ENCODE results near the gene SMARCA4.
"Not testable (repeated sequence)": the region's sequence is repeated elsewhere in the genome, so short reads cannot be mapped to it uniquely, and the experiment has no call there.

The SMARCA4 gene

DNA sequence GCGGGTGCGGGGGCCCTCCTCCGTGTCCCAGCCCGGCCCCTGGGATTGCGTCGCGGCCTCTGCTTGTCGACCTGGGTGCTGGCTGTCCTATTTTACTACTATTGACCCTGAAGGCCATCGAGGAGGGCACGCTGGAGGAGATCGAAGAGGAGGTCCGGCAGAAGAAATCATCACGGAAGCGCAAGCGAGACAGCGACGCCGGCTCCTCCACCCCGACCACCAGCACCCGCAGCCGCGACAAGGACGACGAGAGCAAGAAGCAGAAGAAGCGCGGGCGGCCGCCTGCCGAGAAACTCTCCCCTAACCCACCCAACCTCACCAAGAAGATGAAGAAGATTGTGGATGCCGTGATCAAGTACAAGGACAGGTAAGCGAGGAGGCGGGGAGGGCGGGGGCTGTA, 80.4 kb downstream of the SMARCA4 start:
- no peak for DNase-seq

DNA sequence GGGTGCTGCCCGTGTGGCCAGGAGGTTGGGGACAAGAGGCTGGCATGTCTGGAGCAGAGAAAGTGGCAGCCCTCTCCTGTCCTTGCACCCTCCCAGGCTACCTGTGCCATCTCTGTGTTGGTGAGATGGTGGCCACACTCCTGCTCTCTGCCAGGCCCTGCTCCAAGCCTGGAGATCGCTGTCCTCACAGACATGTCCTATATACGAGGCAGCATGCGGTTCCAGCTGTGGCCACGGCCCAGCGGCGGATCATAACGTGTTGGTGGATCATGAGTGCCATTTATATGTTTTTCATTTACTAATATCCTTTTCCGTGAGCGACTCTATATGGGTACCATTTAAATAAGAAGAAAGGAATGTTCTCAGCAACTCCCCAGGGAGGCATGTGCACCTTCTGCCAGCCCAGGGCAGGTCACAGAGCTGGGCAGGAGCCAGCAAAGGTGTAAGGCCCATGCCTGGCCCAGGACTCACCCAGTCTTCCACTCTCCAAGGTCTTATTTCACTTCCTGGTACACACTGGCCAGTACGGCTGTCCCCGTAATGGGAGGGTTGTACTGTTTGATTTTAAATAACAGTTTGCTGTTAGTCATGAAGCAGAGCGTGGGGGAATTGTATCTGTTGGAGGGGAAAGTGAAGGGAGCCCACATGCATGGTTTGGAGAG, 81.3 kb downstream of the SMARCA4 start:
- DNase-seq, result no peak

DNA sequence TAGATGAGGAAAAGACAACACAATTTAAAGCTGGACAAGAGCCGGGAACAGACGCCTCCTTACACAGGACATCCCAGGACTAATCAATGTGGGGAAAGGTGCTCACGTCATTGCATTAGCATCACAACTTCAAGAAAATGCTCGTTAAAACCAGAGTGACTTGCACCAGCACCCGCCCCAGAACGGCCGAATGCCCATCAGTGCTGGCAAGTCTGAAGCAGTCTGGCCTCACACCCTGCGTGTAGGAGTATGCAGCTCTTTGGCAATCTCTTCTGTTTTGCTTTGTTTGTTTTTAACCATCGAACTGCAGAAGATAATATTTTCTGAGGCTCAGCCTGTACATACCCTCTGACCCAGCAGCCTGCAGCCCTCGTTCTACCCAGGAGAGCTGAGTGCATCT, 83.6 kb downstream of the SMARCA4 start:
- no peak for DNase-seq

DNA sequence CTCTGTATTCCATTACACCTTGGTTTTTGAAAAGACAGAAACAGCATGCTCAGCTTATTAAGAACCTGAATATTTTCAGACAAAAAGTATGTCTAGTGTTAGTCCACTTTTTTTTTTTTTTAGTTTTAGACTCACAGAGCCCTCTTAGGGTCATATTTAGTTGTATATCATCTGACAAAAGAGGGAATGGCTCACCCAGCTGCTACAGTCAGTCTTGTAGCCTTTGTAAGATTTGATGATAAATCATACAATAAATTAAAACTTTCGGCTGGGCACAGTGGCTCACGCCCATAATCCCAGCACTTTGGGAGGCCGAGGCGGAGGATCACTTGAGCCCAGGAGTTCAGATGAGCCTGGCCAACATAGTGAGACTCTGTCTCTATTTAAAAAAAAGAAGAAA, 84.7 kb downstream of the SMARCA4 start:
- no peak for DNase-seq

DNA sequence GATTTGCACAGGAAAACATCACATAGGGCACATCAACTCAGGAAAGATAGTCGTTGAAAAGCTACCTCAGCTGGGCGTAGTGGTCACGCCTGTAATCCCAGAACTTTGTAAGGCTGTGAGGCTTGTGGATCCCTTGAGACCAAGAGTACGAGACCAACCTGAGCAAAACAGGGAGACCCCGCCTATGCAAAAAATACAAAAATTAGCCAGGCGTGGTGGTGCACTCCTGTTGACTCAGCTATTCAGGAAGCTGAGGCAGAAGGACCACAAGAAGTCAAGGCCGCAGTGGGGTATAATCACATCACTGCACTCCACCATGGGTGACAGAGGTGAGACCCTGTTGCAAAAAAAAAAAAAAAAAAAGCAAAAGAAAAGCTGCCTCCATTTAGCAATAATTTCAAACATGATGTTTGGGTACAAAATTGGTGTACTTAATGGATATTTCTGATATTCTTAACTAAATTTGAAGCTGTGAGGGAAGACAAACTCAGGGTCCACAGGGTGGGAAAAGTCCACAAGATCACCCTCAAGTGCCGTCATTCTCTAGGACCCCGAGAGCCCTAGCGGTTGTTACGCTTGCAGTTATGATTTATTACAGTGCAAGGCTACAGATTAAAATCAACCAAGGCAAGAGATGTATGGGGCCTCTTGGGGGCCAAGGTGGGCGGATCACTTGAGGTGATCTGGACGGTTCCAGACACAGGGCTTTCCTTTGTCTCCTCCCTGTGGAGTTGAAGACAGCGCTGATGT, 86.0 kb downstream of the SMARCA4 start:
- DNase-seq, result no peak

DNA sequence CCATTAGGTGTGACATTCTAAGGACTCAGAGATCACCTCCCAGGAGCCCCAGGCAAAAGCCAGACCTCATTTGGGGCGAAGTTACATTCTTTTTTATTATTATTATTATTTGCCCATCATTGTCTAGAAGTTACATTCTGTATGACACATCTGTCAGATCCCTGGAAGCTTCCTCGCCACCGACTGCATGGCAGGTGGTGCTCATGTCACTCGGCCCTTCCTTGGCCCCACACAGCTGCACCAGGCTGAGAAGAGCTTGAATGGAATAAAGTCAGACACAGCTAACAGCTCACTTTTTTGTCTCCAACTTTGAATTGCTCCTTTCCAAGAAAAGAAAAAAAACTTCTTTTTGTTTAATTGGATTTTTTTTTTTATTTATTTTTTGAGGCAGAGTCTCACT, 87.0 kb downstream of the SMARCA4 start:
- DNase-seq, result no peak

DNA sequence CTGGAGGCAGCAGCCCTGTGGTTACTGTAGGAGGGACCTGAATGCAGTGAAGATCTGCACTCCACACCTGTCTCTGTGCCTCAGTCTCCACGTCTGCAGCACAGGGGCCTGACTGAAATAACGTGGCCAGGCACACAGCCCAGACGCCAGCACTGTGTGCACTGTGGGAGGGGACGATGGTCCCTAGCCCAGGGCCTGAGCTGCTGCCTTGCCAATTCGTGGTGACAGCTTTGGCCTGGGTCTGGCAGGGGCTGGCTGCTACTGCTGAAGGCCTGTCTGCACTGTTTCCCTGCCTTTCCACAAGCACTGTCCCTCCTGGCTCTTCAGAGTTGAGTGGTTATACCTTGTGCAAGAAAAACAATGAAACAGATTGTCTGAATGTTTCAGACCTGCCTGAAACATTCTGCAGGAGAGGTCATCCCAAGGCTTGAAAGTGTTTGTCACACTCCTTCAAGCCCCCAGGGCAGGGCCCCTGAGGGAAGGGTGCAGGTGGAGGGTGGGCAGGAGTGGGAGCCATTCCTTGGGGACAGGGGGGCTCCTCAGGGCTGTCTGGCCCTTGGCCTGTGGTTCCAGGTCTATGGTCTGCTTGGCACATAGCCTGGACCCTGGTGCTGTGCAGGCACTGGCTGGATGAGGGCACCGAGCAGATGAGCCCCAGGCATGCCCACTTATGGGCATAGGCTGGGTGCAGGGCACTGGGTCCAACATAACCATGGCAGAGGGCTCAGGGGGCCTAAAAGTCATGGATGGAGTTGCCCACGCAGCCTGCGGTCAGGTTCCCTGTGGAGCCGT, 89.7 kb downstream of the SMARCA4 start:
- DNase-seq, result no peak

DNA sequence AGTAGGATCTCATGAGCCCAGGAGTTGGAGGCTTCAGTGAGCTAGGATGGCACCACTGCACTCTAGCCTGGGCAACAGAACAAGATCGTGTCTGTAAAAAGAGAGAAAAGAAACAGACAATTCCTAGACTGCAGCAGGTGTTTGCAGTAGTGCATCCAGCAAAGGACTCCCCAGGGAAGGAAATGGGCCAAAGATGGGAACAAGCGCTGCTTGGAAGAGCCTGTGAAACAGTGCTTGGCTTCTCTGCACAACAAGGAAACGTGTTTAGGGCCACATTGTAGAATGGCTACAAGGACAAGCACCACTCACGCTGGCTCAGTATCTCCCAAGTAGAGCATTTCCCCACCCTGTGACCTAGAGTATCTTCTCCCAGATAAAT, 93.0 kb downstream of the SMARCA4 start:
- no peak for DNase-seq

DNA sequence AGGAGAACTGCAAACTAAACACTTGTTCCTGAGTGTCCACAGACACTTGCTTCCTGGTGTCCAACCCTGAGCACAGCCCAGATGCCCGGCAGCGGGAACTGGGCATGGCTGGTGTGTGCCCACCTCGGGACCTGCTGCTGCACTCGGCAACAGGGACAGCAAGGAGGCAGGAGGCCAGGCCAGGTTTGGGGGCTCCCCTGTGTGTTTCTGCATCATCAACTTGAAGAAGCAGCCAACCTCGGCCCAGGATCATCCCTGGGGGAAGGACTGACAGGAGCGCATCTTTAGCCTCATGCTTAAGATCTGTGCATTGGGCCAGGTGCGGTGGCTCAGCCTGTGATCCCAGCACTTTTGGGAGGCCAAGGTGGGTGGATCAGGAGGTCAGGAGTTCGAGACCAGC, 93.4 kb downstream of the SMARCA4 start:
- DNase-seq, result no peak

DNA sequence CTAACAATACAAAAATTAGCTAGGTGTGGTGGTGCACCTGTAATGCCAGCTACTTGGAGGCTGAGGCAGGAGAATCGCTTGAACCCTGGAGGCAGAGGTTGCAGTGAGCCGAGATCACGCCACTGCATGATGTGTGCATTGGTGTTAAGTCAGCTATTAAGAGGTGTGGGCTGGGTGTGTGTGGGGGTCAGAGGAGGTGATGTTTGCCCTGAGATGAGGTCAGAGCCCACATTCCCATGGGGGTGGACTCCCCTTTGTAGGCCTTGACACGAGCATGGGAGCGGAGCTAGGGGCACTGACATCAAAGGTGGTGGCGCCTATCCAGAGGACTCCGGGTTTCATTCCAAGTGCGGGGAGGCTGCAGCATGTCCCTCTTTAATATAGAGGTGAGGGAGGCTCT, 93.8 kb downstream of the SMARCA4 start:
- no peak for DNase-seq

DNA sequence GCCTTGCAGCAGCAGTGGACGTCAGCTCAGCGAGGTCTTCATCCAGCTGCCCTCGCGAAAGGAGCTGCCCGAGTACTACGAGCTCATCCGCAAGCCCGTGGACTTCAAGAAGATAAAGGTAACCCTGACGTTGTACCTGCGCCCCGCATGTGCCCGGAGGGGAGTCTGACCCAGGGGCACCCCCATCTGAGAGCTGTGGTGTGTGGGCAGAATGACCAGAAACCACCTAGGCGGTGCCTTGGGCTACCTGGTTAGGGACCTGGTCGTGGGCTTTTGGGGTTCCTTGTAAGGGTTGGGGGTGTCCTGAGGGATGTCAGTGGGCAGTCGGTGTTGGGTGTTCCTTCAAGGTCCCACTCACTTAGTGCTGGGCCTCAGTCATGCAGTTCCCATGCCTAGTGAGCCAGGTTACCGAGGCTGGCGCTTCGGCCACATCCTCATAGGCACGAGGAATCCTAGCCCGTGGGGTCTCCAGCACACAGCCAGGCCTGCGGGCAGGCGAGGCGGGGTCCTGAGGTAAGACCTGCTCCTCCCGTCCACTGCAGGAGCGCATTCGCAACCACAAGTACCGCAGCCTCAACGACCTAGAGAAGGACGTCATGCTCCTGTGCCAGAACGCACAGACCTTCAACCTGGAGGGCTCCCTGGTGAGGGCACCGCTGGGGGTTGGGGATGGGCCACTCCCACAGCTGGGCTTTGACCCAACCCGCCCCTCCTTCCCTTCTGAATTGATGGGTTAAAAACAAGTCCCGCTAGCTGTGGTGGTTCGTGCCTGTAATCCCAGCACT, 97.6 kb downstream of the SMARCA4 start:
- DNase-seq, result no peak

DNA sequence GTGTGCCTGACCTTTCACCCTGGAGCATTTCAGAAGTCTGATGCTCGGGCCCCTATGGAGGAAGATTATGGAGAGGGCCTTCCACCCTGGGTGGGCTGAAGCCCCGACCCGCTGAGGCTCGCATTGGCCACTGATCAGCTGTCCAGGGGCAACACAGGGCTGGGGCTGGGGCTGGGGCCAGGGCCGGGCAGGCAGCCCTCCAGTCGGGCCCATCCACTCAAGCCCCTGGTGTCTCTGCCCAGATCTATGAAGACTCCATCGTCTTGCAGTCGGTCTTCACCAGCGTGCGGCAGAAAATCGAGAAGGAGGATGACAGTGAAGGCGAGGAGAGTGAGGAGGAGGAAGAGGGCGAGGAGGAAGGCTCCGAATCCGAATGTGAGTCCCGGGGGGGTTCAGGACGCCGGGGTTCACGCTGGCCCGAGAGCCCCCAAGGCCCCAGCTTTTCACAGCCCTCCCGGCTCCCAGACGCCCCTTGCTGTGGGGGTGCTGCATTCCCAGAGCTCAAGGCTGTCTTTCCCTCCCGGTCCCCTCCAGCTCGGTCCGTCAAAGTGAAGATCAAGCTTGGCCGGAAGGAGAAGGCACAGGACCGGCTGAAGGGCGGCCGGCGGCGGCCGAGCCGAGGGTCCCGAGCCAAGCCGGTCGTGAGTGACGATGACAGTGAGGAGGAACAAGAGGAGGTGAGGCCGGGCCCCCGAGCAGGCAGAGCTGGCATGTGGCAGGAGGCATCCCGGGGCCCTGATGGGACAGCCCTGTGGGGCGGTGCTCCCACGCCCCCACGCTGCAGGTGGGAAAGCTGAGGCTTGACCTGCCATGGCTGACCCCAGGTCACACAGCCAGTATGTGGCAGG, 98.9 kb downstream of the SMARCA4 start:
- no peak for DNase-seq

DNA sequence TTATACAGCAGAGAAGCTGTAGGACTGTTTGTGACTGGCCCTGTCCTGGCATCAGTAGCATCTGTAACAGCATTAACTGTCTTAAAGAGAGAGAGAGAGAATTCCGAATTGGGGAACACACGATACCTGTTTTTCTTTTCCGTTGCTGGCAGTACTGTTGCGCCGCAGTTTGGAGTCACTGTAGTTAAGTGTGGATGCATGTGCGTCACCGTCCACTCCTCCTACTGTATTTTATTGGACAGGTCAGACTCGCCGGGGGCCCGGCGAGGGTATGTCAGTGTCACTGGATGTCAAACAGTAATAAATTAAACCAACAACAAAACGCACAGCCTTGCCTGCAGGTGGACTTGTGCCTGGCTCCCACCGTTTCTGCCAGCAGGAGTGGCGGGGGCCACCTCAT, 101.1 kb downstream of the SMARCA4 start:
- no peak for DNase-seq

DNA sequence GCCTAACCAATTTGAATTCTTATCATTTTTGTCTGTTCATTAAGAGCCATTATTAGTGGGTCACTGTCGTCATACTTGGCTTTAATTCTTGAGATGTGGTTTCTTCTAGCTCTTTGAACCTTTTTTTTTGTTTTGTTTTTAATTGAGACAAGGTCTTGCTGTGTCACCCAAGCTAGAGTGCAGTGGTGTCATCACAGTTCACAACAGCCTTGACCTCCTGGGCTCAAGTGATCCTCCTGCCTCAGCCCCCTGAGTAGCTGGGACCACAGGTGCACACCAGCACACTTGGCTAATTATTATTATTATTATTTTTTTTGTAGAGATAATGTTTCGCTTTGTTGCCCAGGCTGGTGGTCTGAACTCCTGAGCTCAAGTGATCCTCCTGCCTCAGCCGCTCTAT, 102.6 kb downstream of the SMARCA4 start:
- DNase-seq, result no peak

DNA sequence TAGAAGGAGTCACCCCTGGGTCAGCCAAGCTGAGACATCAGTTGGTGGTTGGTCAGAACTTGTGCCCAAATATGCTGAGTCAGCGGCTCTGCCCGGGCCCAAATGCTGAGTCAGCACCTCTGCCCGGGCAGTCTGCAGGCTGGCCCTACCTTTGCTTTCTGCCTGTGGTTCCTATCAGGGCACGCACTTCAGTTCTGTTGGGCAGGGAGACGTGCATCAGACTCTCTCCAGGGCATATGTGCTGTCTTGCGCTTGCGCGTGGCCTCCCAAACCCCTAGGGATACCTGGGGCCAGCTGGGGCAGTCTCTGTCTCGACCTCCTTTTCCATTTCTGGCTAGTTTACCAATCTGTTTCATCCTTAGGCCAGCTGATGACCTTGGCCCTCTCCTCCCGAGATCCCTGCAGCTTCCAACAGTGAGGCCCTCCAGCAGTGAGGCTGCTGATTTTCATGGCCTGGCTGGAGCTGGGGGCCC, 104.0 kb downstream of the SMARCA4 start:
- DNase-seq, result no peak

DNA sequence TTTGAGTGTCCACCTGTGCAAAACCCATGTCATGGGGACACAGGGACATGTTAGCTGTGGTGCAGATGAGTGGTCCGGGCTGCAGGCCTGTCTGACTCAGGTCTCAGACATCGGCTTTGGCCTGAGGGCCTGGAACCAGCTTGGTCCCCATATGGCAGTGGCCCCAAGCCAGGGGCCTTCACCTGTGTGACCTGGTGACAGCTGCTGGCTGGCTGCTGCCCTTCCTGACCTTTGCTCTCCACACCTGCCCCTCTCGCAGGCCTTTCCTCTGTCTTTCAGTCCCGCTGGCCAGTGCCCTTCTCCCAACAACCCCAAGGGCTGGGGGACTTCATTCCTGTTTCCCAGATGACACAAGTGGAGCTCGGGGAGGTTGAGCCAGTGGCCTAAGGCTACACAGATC, 105.5 kb downstream of the SMARCA4 start:
- DNase-seq, result no peak

DNA sequence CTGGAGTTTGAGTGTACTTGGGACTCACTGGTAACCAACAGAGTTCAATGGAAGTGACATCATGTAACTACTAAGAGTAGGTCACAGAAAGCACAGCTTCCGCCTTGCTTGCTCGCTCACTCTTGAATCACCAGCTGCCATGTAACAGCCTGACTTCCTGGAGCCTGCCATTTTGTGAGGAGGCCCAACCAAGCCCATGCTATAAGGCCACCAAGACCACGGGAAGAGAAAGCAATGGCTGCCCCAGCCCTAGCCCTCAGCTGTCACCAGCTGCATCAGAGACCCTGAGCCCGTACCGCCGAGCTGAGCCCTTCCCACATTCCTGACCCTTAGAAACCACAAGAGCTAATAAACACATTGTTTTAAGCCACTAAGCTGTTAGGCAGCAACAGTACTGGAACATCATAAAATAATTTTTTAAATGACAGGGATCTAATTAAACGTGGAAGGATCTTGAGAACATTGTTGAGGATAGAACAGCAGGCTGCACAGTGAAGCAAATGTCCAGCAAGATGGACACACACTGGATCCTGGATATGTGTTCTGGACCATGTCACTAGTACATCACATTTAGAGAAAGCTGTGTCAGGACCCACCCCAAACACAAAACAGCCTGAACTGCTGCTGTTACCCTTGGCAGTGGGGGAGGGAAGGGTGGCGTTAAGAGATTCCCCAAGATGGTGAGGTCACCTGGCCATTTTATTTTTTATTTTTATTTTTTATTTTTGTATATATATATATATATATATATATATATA, 106.7 kb downstream of the SMARCA4 start:
- DNase-seq, result no peak

DNA sequence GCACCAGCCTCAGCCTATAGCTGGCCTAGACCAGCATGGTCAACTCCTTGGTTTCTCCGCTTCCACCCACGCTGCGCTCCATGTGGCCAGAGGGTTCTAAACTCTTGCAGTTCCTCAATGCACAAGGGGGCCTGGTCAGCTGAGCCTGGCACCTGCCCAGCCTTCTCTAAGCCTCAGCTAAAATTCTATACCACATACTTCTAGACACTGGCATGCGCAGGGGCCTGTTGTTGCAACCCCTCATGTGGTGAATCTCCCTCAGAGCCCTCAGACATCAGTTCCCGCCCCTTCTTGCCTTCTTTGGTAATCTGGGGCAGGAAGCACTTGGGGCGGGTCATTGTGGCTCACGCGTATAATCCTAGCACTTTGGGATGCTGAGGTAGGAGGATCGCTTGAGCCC, 108.7 kb downstream of the SMARCA4 start:
- no peak for DNase-seq

DNA sequence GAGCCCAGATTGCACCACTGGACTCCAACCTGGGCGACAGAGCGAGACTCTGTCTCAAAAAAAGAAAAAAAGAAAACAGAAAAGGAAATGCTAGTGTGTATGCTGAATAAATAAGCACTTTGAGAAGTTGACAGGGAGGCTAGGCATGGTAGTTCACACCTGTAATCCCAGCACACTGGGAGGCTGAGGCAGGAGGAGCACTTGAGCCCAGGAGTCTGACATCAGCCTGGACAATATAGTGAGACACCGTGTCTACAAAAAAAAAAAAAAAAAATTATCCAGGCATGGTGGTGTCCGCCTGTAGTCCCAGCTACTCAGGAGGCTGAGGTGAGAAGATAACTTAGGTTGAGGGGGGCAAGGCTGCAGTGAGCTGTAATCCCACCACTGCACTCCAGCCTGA, 109.3 kb downstream of the SMARCA4 start:
- DNase-seq, result no peak

DNA sequence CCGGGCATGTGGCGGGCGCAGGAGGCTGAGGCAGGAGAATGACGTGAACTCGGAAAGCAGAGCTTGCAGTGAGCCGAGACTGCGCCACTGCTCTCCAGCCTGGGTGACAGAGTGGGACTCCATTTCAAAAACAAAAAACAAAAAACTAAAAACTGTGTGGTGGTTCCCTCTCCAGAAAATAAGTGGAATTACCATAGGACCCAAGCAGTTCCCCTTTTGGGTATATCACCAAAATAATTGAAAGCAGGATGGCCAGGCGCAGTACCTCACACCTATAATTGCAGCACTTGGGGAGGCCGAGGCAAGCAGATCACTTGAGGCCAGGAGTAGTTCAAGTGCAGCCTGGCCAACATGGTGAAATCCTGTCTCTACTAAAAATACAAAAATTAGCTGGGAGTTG, 112.7 kb downstream of the SMARCA4 start:
- no peak for DNase-seq

DNA sequence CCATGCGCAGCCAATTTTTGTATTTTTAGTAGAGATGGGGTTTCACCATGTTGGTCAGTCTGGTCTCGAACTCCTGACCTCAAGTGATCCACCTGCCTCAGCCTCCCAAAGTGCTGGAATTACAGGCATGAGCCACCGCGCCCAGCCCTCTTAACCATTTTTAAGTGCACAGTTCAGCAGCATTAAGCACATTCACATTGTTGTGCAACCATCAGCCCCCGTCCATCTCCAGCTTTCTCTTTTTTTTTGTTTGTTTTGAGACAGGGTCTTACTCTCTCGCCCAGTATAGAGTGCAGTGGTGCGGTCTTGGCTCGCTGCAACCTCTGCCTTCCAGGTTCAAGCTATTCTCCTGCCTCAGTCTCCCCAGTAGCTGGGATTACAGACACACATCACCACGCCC, 116.0 kb downstream of the SMARCA4 start:
- not testable (repeated sequence) for DNase-seq

All from activated T-cell treated with anti-CD3 and anti-CD28 coated beads for 4 hours (primary cell).